HEK293 (cell line): ENCODE results near the gene EPS8L3.

ENCODE experiments used
- EGR2 ChIP-seq: fragments of 450-650 bp; formaldehyde crosslinking; IDR thresholded peaks from 2 replicates; pipeline ENCODE4 v1.5.1; 2016; ENCODE audit warnings: low read depth, missing biosample characterization, missing genetic modification characterization
- HOXD13 ChIP-seq: sonication (generic); formaldehyde crosslinking; IDR thresholded peaks from 2 replicates; pipeline ENCODE4 v1.8.0; 2022; ENCODE audit warnings: missing genetic modification reagents, borderline replicate concordance
- KLF10 ChIP-seq: fragments of 450-650 bp; IDR thresholded peaks from 2 replicates; pipeline ENCODE4 v1.5.1; 2018; ENCODE audit warnings: missing biosample characterization, mild to moderate bottlenecking, missing genetic modification characterization
- KLF7 ChIP-seq: fragments of 450-650 bp; formaldehyde crosslinking; IDR thresholded peaks from 2 replicates; pipeline ENCODE4 v1.5.1; 2016; ENCODE audit warnings: missing biosample characterization, missing genetic modification characterization, borderline replicate concordance
- MZF1 ChIP-seq: fragments of 450-650 bp; formaldehyde crosslinking; IDR thresholded peaks from 2 replicates; pipeline ENCODE4 v1.5.1; 2017; ENCODE audit warnings: missing biosample characterization, missing genetic modification characterization, borderline replicate concordance
- SCRT2 ChIP-seq: fragments of 450-650 bp; formaldehyde crosslinking; IDR thresholded peaks from 2 replicates; pipeline ENCODE4 v1.5.1; 2016; ENCODE audit warnings: missing biosample characterization, missing genetic modification characterization
- SP2 ChIP-seq: fragments of 450-650 bp; formaldehyde crosslinking; IDR thresholded peaks from 2 replicates; pipeline ENCODE4 v1.5.1; 2016; ENCODE audit warnings: missing biosample characterization, missing genetic modification characterization
- ZBTB8A ChIP-seq: fragments of 450-650 bp; formaldehyde crosslinking; IDR thresholded peaks from 2 replicates; pipeline ENCODE4 v1.5.1; 2016; ENCODE audit warnings: missing biosample characterization, missing genetic modification characterization
- ZNF121 ChIP-seq: fragments of 450-650 bp; formaldehyde crosslinking; IDR thresholded peaks from 2 replicates; pipeline ENCODE4 v1.5.1; 2016; ENCODE audit warnings: missing biosample characterization, missing genetic modification characterization
- ZNF184 ChIP-seq: fragments of 450-650 bp; IDR thresholded peaks from 2 replicates; pipeline ENCODE4 v1.5.1; 2018; ENCODE audit warnings: missing biosample characterization, mild to moderate bottlenecking, missing genetic modification characterization
- ZNF211 ChIP-seq: fragments of 450-650 bp; formaldehyde crosslinking; IDR thresholded peaks from 2 replicates; pipeline ENCODE4 v1.5.1; 2016; ENCODE audit warnings: low read depth, missing biosample characterization, missing genetic modification characterization
- ZNF473 ChIP-seq: fragments of 450-650 bp; formaldehyde crosslinking; IDR thresholded peaks from 2 replicates; pipeline ENCODE4 v1.5.1; 2017; ENCODE audit warnings: missing biosample characterization, missing genetic modification characterization
- ZNF510 ChIP-seq: fragments of 450-650 bp; formaldehyde crosslinking; IDR thresholded peaks from 2 replicates; pipeline ENCODE4 v1.5.1; 2018; ENCODE audit warnings: mild to moderate bottlenecking, missing genetic modification characterization, missing biosample characterization; ENCODE audit not compliant: insufficient replicate concordance
- ZNF600 ChIP-seq: fragments of 450-650 bp; formaldehyde crosslinking; IDR thresholded peaks from 2 replicates; pipeline ENCODE4 v1.5.1; 2016; ENCODE audit warnings: missing biosample characterization, missing genetic modification characterization
- ZNF626 ChIP-seq: fragments of 450-650 bp; sonication (Bioruptor Pico); formaldehyde crosslinking; IDR thresholded peaks from 2 replicates; pipeline ENCODE4 v1.5.1; 2018; ENCODE audit warnings: missing biosample characterization, missing genetic modification characterization, inconsistent platforms
- ZNF701 ChIP-seq: fragments of 450-650 bp; formaldehyde crosslinking; IDR thresholded peaks from 2 replicates; pipeline ENCODE4 v1.5.1; 2016; ENCODE audit warnings: missing biosample characterization, missing genetic modification characterization
- ZSCAN16 ChIP-seq: fragments of 450-650 bp; formaldehyde crosslinking; IDR thresholded peaks from 2 replicates; pipeline ENCODE4 v1.5.1; 2016; ENCODE audit warnings: missing biosample characterization, missing genetic modification characterization
- TF ChIP-seq, protein P1 (sequence below): fragments of 450-650 bp; formaldehyde crosslinking; IDR thresholded peaks from 2 replicates; pipeline ENCODE4 v1.5.1; 2017; ENCODE audit warnings: missing biosample characterization, missing genetic modification characterization
- TF ChIP-seq, protein P2 (sequence below): fragments of 450-650 bp; IDR thresholded peaks from 2 replicates; pipeline ENCODE4 v1.5.1; 2018; ENCODE audit warnings: missing biosample characterization, missing genetic modification characterization
- TF ChIP-seq, protein P3 (sequence below): fragments of 450-650 bp; formaldehyde crosslinking; IDR thresholded peaks from 2 replicates; pipeline ENCODE4 v1.5.1; 2016; ENCODE audit warnings: missing biosample characterization, missing genetic modification characterization
- TF ChIP-seq, protein P4 (sequence below): fragments of 450-650 bp; formaldehyde crosslinking; IDR thresholded peaks from 2 replicates; pipeline ENCODE4 v1.5.1; 2016; ENCODE audit warnings: missing biosample characterization, missing genetic modification characterization
- TF ChIP-seq, protein P5 (sequence below): fragments of 450-650 bp; formaldehyde crosslinking; IDR thresholded peaks from 2 replicates; pipeline ENCODE4 v1.5.1; 2016; ENCODE audit warnings: missing biosample characterization, missing genetic modification characterization
- TF ChIP-seq, protein P6 (sequence below): fragments of 450-650 bp; formaldehyde crosslinking; IDR thresholded peaks from 2 replicates; pipeline ENCODE4 v1.5.0; 2017; ENCODE audit warnings: missing biosample characterization, missing genetic modification characterization, borderline replicate concordance
- TF ChIP-seq, protein P7 (sequence below): fragments of 450-650 bp; formaldehyde crosslinking; IDR thresholded peaks from 2 replicates; pipeline ENCODE4 v1.5.1; 2016; ENCODE audit warnings: missing biosample characterization, missing genetic modification characterization
- TF ChIP-seq, protein P8 (sequence below): fragments of 450-650 bp; formaldehyde crosslinking; IDR thresholded peaks from 2 replicates; pipeline ENCODE4 v1.5.1; 2016; ENCODE audit warnings: missing biosample characterization, missing genetic modification characterization

The EPS8L3 gene

DNA sequence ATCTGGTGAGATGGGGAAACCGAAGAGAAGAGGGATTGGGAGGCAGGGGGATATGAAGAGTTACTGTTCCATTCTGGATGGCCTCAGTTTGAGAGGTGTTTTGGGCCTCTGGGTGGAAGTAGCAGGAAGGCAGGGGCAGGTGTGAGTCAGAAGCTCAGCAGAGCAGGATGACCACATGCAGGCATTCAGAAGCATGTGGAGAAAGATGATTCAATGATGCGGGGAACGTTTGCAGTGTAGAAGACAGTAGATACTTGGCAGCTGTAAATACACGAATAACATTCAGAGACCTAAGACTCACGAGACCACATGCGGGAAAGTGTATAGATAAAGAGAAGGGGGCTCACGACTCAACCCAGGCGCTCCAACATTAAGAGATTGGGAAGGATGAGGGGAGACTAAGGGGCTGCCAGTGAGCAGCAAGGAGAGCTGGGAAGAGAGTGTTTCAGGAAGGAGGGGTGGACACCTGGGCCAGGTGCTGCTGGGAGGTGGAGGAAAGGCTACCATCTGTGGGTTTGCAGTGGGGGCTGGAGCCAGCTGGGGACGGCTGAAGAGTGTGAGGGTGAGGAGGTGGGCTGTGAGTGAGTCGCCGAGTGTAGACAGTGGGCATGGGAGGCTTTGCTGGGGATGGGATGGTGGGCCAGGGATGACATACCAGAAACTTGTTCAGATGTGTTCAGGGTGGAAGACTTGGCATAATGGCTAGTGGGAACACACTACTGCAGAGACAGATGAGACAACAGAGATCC is 5.8 kb upstream of the EPS8L3 start (continued):
- TF ChIP-seq, protein P1, sequence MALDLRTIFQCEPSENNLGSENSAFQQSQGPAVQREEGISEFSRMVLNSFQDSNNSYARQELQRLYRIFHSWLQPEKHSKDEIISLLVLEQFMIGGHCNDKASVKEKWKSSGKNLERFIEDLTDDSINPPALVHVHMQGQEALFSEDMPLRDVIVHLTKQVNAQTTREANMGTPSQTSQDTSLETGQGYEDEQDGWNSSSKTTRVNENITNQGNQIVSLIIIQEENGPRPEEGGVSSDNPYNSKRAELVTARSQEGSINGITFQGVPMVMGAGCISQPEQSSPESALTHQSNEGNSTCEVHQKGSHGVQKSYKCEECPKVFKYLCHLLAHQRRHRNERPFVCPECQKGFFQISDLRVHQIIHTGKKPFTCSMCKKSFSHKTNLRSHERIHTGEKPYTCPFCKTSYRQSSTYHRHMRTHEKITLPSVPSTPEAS: no peak
- TF ChIP-seq ZSCAN16 (tag by site-specific recombination): no peak
- TF ChIP-seq ZNF211 (tag by site-specific recombination): no peak
- TF ChIP-seq, protein P2, sequence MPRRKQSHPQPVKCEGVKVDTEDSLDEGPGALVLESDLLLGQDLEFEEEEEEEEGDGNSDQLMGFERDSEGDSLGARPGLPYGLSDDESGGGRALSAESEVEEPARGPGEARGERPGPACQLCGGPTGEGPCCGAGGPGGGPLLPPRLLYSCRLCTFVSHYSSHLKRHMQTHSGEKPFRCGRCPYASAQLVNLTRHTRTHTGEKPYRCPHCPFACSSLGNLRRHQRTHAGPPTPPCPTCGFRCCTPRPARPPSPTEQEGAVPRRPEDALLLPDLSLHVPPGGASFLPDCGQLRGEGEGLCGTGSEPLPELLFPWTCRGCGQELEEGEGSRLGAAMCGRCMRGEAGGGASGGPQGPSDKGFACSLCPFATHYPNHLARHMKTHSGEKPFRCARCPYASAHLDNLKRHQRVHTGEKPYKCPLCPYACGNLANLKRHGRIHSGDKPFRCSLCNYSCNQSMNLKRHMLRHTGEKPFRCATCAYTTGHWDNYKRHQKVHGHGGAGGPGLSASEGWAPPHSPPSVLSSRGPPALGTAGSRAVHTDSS (tag by site-specific recombination): no peak
- TF ChIP-seq ZNF473 (tag by site-specific recombination): no peak
- TF ChIP-seq ZNF510: no peak
- TF ChIP-seq, protein P3, sequence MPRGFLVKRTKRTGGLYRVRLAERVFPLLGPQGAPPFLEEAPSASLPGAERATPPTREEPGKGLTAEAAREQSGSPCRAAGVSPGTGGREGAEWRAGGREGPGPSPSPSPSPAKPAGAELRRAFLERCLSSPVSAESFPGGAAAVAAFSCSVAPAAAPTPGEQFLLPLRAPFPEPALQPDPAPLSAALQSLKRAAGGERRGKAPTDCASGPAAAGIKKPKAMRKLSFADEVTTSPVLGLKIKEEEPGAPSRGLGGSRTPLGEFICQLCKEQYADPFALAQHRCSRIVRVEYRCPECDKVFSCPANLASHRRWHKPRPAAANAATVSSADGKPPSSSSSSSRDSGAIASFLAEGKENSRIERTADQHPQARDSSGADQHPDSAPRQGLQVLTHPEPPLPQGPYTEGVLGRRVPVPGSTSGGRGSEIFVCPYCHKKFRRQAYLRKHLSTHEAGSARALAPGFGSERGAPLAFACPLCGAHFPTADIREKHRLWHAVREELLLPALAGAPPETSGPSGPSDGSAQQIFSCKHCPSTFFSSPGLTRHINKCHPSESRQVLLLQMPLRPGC: peak; percentile 53
- TF ChIP-seq, protein P4, sequence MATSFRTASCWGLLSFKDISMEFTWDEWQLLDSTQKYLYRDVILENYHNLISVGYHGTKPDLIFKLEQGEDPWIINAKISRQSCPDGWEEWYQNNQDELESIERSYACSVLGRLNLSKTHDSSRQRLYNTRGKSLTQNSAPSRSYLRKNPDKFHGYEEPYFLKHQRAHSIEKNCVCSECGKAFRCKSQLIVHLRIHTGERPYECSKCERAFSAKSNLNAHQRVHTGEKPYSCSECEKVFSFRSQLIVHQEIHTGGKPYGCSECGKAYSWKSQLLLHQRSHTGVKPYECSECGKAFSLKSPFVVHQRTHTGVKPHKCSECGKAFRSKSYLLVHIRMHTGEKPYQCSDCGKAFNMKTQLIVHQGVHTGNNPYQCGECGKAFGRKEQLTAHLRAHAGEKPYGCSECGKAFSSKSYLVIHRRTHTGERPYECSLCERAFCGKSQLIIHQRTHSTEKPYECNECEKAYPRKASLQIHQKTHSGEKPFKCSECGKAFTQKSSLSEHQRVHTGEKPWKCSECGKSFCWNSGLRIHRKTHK (tag by site-specific recombination): no peak
- TF ChIP-seq, protein P5, sequence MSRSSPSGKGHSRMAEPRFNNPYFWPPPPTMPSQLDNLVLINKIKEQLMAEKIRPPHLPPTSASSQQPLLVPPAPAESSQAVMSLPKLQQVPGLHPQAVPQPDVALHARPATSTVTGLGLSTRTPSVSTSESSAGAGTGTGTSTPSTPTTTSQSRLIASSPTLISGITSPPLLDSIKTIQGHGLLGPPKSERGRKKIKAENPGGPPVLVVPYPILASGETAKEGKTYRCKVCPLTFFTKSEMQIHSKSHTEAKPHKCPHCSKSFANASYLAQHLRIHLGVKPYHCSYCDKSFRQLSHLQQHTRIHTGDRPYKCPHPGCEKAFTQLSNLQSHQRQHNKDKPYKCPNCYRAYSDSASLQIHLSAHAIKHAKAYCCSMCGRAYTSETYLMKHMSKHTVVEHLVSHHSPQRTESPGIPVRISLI (tag by site-specific recombination): no peak
- TF ChIP-seq ZNF121: no peak
- peak; percentile 92 for TF ChIP-seq EGR2 (tag by site-specific recombination)
- no peak for TF ChIP-seq SCRT2 (tag by site-specific recombination)
- TF ChIP-seq ZNF600 (tag by site-specific recombination): 0 out of 2 replicates have a peak, but pooled peaks have one; percentile 25
- no peak for TF ChIP-seq SP2 (tag by site-specific recombination)
- TF ChIP-seq, protein P6, sequence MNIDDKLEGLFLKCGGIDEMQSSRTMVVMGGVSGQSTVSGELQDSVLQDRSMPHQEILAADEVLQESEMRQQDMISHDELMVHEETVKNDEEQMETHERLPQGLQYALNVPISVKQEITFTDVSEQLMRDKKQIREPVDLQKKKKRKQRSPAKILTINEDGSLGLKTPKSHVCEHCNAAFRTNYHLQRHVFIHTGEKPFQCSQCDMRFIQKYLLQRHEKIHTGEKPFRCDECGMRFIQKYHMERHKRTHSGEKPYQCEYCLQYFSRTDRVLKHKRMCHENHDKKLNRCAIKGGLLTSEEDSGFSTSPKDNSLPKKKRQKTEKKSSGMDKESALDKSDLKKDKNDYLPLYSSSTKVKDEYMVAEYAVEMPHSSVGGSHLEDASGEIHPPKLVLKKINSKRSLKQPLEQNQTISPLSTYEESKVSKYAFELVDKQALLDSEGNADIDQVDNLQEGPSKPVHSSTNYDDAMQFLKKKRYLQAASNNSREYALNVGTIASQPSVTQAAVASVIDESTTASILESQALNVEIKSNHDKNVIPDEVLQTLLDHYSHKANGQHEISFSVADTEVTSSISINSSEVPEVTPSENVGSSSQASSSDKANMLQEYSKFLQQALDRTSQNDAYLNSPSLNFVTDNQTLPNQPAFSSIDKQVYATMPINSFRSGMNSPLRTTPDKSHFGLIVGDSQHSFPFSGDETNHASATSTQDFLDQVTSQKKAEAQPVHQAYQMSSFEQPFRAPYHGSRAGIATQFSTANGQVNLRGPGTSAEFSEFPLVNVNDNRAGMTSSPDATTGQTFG (tag by site-specific recombination): no peak
- no peak for TF ChIP-seq KLF10 (tag by site-specific recombination)
- TF ChIP-seq MZF1 (tag by site-specific recombination): no peak
- no peak for TF ChIP-seq KLF7 (tag by site-specific recombination)
- no peak for TF ChIP-seq ZNF701 (tag by site-specific recombination)
- no peak for TF ChIP-seq HOXD13 (CRISPR knock-in tag)
- TF ChIP-seq ZNF626: no peak
- TF ChIP-seq ZNF184 (tag by site-specific recombination): no peak
- TF ChIP-seq, protein P7, sequence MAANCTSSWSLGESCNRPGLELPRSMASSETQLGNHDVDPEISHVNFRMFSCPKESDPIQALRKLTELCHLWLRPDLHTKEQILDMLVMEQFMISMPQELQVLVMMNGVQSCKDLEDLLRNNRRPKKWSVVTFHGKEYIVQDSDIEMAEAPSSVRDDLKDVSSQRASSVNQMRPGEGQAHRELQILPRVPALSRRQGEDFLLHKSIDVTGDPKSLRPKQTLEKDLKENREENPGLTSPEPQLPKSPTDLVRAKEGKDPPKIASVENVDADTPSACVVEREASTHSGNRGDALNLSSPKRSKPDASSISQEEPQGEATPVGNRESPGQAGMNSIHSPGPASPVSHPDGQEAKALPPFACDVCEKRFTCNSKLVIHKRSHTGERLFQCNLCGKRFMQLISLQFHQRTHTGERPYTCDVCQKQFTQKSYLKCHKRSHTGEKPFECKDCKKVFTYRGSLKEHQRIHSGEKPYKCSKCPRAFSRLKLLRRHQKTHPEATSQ (tag by site-specific recombination): no peak
- TF ChIP-seq, protein P8, sequence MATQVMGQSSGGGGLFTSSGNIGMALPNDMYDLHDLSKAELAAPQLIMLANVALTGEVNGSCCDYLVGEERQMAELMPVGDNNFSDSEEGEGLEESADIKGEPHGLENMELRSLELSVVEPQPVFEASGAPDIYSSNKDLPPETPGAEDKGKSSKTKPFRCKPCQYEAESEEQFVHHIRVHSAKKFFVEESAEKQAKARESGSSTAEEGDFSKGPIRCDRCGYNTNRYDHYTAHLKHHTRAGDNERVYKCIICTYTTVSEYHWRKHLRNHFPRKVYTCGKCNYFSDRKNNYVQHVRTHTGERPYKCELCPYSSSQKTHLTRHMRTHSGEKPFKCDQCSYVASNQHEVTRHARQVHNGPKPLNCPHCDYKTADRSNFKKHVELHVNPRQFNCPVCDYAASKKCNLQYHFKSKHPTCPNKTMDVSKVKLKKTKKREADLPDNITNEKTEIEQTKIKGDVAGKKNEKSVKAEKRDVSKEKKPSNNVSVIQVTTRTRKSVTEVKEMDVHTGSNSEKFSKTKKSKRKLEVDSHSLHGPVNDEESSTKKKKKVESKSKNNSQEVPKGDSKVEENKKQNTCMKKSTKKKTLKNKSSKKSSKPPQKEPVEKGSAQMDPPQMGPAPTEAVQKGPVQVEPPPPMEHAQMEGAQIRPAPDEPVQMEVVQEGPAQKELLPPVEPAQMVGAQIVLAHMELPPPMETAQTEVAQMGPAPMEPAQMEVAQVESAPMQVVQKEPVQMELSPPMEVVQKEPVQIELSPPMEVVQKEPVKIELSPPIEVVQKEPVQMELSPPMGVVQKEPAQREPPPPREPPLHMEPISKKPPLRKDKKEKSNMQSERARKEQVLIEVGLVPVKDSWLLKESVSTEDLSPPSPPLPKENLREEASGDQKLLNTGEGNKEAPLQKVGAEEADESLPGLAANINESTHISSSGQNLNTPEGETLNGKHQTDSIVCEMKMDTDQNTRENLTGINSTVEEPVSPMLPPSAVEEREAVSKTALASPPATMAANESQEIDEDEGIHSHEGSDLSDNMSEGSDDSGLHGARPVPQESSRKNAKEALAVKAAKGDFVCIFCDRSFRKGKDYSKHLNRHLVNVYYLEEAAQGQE (tag by site-specific recombination): no peak
- no peak for TF ChIP-seq ZBTB8A (tag by site-specific recombination)
